Panc1 (cell line): ENCODE measurements around the gene ADCY1. TPM values are rescaled to one million over a fixed set of nuclear protein-coding genes. Genes with fewer than 3 reads are reported as not detected.

Source experiments
- ATAC-seq: fragments of 200-7000 bp; cut with Tn5 transposase; 2 replicates; pipeline ENCODE4 v1.9.1; 2020; ENCODE audit warnings: mild to moderate bottlenecking, moderate library complexity
- BruUV-seq: library from RNA; stranded (reverse); fragments of 400-500 nt; replicated peaks from 2 replicates; lab custom pipeline; 2021; lab: Mats Ljungman, UMichigan
- CTCF ChIA-PET: fragments of 300-600 bp; sonication (Branson Sonifier 250); formaldehyde crosslinking; loops from one replicate; lab custom pipeline; 2022; ENCODE audit warnings: antibody characterized with exemption; lab: Charles Lee
- POLR2A ChIA-PET: fragments of 300-600 bp; sonication (Branson Sonifier 250); formaldehyde crosslinking; loops from one replicate; lab custom pipeline; 2022; ENCODE audit warnings: antibody characterized with exemption; lab: Charles Lee
- DNase-seq: peaks from one replicate; pipeline ENCODE4 v3.0.0-alpha.2; 2010; ENCODE audit warnings: low read depth, low spot score
- H3K27ac ChIP-seq: 2 replicates; pipeline ENCODE4 v1.5.1; 2011; ENCODE audit warnings: mild to moderate bottlenecking, low read length, inconsistent platforms
- H3K27me3 ChIP-seq: fragments of 200-500 bp; sonication (Bioruptor generic); 2 replicates; pipeline ENCODE4 v1.6.0; 2014; ENCODE audit warnings: low read length, inconsistent platforms; ENCODE audit not compliant: control insufficient read depth, insufficient read depth
- H3K36me3 ChIP-seq: fragments of 200-500 bp; sonication (Bioruptor generic); 2 replicates; pipeline ENCODE4 v1.5.1; 2014; ENCODE audit warnings: inconsistent platforms, mild to moderate bottlenecking, low read length, moderate library complexity; ENCODE audit not compliant: control insufficient read depth, insufficient read depth
- H3K4me1 ChIP-seq: 2 replicates; pipeline ENCODE4 v1.5.1; 2011; ENCODE audit warnings: inconsistent platforms, mild to moderate bottlenecking, low read length, moderate library complexity; ENCODE audit not compliant: control insufficient read depth, insufficient read depth
- H3K4me3 ChIP-seq, 2 experiments: 2 replicates each; pipeline ENCODE4 v1.5.1; 2011 to 2012; ENCODE audit warnings: low read depth in 2 of 2, low read length in 2 of 2, mild to moderate bottlenecking in 2 of 2, inconsistent platforms in 1 of 2, moderate library complexity in 1 of 2
- H3K9me3 ChIP-seq: fragments of 200-500 bp; sonication (Bioruptor generic); 2 replicates; pipeline ENCODE4 v1.5.1; 2014; ENCODE audit warnings: low read depth, mild to moderate bottlenecking, inconsistent platforms, low read length, moderate library complexity; ENCODE audit not compliant: control insufficient read depth, insufficient read depth
- CTCF ChIP-seq: fragments of 450-650 bp; IDR thresholded peaks from 2 replicates; pipeline ENCODE4 v1.5.1; 2017; ENCODE audit warnings: mild to moderate bottlenecking
- POLR2AphosphoS5 ChIP-seq: IDR thresholded peaks from 2 replicates; pipeline ENCODE4 v1.6.1; 2012; ENCODE audit warnings: mild to moderate bottlenecking, low read depth, low read length, moderate library complexity
- SIN3A ChIP-seq: IDR thresholded peaks from 2 replicates; pipeline ENCODE4 v1.6.1; 2012; ENCODE audit warnings: low read depth, mild to moderate bottlenecking, low read length, moderate library complexity, borderline replicate concordance; ENCODE audit not compliant: insufficient read depth
- TCF7L2 ChIP-seq: IDR thresholded peaks from 2 replicates; pipeline ENCODE4 v1.6.1; 2011; ENCODE audit warnings: mild to moderate bottlenecking, low read depth, low read length, inconsistent platforms
- in situ Hi-C: cut with HindIII; loops from 2 replicates; pipeline ENCODE4 v1.10.0; 2016; ENCODE audit warnings: low sequenced_read_pairs, low pct_unique_long_range_greater_than_20kb
- intact Hi-C: fragments of 100-400 bp; cut with micrococcal nuclease; formaldehyde crosslinking; loops from one replicate; pipeline ENCODE4 v1.10.0; 2022; ENCODE audit not compliant: unreplicated experiment
- total RNA-seq: library from RNA; stranded (reverse); gene quantifications from one replicate; pipeline ENCODE4 v1.2.1, GENCODE V29; 2021; ENCODE audit not compliant: unreplicated experiment
- TF ChIP-seq, protein P1 (sequence below), 2 experiments: IDR thresholded peaks; 2 replicates each; pipeline ENCODE4 v1.6.1; 2011 to 2012; ENCODE audit warnings: low read depth in 2 of 2, control low read depth in 1 of 2, low read length in 1 of 2, mild to moderate bottlenecking in 1 of 2, moderate library complexity in 1 of 2; ENCODE audit not compliant: insufficient read depth in 1 of 2

The ADCY1 gene
- total RNA-seq, 1 experiment from 2014 or later, result 2.1 TPM

DNA sequence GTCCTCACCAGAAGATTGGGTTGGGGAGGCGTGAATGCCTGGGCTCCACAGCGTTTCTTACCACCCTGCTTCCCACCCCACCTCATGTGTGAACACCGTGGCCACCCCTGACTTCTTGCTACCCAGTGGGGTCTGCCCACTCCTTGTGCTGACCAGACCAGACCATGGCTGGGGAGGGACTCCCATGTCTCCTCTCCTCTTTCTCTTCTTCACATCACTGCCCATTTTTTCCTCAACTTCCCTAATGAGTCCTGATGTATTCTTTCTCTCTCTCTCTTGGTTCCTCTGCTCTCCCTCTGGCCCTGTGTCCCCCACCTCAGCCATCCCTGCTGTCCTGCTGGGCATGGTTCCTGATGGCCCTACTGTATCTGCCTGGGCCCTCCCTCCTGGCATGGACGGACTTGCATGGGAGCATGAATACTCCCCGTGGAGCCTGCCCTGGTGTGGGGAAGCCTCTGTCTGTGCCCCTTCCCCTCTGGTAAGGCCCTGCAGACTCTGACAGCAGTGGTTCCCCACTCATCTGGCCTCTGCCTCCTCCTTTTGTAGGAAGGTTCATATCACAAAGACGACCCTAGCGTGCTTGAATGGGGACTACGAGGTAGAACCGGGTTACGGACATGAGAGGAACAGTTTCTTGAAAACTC is 85.5 kb downstream of the ADCY1 start:
- ChIA-PET CTCF (no interaction called here), POLR2A (no interaction called here)
- H3K27ac ChIP-seq, result no peak overlapping the region
- intact Hi-C loops (no loop called here), in situ Hi-C loops (no loop called here)
- H3K36me3 ChIP-seq, result no peaks in the 10 kb centered on the region
- no peak for TF ChIP-seq POLR2AphosphoS5
- no peak for TF ChIP-seq SIN3A
- BruUV-seq, result no TSS peak
- ATAC-seq (no peak), DNase-seq (no peak)
- H3K9me3 ChIP-seq, result no peaks in the 10 kb centered on the region
- no peaks in the 10 kb centered on the region for H3K27me3 ChIP-seq
- no peak overlapping the region for H3K4me3 ChIP-seq
- no peaks in the 10 kb centered on the region for H3K4me1 ChIP-seq

DNA sequence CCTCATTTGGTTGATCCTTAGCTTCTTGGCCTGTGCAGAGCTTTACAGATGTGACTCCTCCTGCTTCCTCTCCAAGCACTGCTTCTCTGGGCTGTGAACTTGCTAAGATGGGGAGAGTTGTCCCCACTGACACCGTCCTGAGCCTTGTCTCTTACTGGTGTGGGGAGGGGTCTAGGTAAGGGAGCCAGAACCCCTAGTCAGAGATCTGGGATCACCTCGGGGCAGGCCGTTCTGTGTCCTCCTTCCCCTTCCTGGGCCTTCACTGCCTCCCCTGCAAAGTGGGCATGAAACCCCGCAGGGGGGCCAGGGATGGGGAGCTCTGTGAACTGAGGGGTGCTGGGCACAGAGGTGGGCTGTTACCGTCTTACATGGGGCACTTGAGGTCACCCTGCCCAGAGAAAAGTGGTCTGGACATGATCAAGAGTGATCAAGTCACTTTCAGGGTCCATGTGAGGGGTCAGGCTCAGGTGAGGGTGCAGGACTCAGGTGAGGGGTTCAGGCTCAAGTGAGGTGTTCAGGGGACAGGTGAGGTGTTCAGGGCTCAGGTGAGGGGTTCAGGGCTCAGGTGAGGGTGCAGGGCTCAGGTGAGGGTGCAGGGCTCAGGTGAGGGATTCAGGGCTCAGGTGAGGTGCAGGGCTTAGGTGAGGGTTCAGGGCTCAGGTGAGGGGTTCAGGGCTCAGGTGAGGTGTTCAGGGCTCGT is 86.2 kb downstream of the ADCY1 start:
- BruUV-seq, result no TSS peak
- TF ChIP-seq SIN3A (no peak), CTCF (no peak), TCF7L2 (no peak), POLR2AphosphoS5 (no peak)
- TF ChIP-seq, protein P1, sequence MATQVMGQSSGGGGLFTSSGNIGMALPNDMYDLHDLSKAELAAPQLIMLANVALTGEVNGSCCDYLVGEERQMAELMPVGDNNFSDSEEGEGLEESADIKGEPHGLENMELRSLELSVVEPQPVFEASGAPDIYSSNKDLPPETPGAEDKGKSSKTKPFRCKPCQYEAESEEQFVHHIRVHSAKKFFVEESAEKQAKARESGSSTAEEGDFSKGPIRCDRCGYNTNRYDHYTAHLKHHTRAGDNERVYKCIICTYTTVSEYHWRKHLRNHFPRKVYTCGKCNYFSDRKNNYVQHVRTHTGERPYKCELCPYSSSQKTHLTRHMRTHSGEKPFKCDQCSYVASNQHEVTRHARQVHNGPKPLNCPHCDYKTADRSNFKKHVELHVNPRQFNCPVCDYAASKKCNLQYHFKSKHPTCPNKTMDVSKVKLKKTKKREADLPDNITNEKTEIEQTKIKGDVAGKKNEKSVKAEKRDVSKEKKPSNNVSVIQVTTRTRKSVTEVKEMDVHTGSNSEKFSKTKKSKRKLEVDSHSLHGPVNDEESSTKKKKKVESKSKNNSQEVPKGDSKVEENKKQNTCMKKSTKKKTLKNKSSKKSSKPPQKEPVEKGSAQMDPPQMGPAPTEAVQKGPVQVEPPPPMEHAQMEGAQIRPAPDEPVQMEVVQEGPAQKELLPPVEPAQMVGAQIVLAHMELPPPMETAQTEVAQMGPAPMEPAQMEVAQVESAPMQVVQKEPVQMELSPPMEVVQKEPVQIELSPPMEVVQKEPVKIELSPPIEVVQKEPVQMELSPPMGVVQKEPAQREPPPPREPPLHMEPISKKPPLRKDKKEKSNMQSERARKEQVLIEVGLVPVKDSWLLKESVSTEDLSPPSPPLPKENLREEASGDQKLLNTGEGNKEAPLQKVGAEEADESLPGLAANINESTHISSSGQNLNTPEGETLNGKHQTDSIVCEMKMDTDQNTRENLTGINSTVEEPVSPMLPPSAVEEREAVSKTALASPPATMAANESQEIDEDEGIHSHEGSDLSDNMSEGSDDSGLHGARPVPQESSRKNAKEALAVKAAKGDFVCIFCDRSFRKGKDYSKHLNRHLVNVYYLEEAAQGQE (IDR thresholded peaks at IDR 0.05; ENCODE audit: insufficient read depth in 1 of 2, low read depth in 2 of 2, low read length in 1 of 2), result no peak
- Histone ChIP-seq H3K4me1 (no peaks in the 10 kb centered on the region), H3K9me3 (no peaks in the 10 kb centered on the region), H3K36me3 (no peaks in the 10 kb centered on the region), H3K27ac (no peak overlapping the region), H3K27me3 (no peaks in the 10 kb centered on the region), H3K4me3 (no peak overlapping the region)
- ChIA-PET CTCF (no interaction called here), POLR2A (no interaction called here)
- in situ Hi-C loops, result no loop called here
- DNase-seq (no peak), ATAC-seq (no peak)
- intact Hi-C loops, result no loop called here

DNA sequence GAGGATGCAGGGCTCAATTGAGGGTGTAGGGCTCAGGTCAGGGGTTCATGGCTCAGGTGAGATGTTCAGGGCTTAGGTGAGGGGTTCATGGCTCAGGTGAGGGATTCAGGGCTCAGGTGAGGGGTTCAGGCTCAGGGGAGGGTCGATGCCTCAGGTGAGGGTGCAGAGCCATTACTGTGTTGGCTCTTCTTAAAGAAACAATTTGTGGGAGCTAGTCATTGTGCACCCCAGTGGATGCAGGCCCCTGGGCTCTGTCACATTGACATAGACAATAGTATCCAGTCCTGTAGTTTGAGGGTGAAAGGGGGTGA is 86.7 kb downstream of the ADCY1 start:
- in situ Hi-C loops, result no loop called here
- Histone ChIP-seq H3K27me3 (no peaks in the 10 kb centered on the region), H3K27ac (no peak overlapping the region), H3K9me3 (no peaks in the 10 kb centered on the region), H3K4me1 (no peaks in the 10 kb centered on the region), H3K4me3 (no peak overlapping the region), H3K36me3 (no peaks in the 10 kb centered on the region)
- BruUV-seq, result no TSS peak
- CTCF ChIA-PET, result no interaction called here
- ATAC-seq (no peak), DNase-seq (no peak)
- intact Hi-C loops, result no loop called here
- TF ChIP-seq SIN3A (no peak), POLR2AphosphoS5 (no peak), CTCF (no peak), TCF7L2 (no peak)
- TF ChIP-seq, protein P1 (IDR thresholded peaks at IDR 0.05; ENCODE audit: insufficient read depth in 1 of 2, low read depth in 2 of 2, low read length in 1 of 2), result no peak
- POLR2A ChIA-PET, result no interaction called here
